GM19463 (cell line): ENCODE results near the gene TBC1D12.
"Not testable (repeated sequence)": the region's sequence is repeated elsewhere in the genome, so short reads cannot be mapped to it uniquely, and the experiment has no call there.

Source experiments
- ATAC-seq: cut with Tn5 transposase; IDR thresholded peaks from one replicate; pipeline ENCODE4 v1.9.1; 2021; ENCODE audit warnings: mild to moderate bottlenecking, moderate library complexity; ENCODE audit not compliant: unreplicated experiment

TBC1D12 gene

DNA sequence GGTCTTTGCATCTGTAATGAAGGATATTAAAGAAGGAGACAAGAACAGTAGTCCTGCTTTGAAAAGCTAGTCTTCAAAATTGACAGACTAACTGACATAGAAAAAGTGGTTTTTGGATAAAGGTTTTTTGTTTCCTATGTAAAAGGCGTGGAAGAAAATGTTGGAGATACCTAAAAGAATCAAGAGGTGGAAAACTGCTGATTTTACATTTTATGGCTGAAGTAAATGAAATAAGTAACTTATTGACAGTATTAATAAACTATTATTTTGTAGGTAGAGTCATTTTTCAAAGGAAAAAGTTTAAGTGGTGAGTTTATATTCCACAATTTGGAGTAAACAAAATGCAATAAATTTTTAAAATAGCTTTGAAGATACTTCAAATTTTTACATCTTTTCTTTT is 130.7 kb downstream of the TBC1D12 start:
- ATAC-seq: no peak

- not testable (repeated sequence) for ATAC-seq
These were observed 139.9 kb downstream of the TBC1D12 start for GRCh38 chr10:94542282-94542681.

- ATAC-seq: peak; percentile 77
These were observed 143.2 kb downstream of the TBC1D12 start, which contains the start of gene HELLS for GRCh38 chr10:94545391-94546048. Gene HELLS, plus strand, starts transcription at chr10:94545788. Its CDS starts 134 bp downstream, at chr10:94545922.

DNA sequence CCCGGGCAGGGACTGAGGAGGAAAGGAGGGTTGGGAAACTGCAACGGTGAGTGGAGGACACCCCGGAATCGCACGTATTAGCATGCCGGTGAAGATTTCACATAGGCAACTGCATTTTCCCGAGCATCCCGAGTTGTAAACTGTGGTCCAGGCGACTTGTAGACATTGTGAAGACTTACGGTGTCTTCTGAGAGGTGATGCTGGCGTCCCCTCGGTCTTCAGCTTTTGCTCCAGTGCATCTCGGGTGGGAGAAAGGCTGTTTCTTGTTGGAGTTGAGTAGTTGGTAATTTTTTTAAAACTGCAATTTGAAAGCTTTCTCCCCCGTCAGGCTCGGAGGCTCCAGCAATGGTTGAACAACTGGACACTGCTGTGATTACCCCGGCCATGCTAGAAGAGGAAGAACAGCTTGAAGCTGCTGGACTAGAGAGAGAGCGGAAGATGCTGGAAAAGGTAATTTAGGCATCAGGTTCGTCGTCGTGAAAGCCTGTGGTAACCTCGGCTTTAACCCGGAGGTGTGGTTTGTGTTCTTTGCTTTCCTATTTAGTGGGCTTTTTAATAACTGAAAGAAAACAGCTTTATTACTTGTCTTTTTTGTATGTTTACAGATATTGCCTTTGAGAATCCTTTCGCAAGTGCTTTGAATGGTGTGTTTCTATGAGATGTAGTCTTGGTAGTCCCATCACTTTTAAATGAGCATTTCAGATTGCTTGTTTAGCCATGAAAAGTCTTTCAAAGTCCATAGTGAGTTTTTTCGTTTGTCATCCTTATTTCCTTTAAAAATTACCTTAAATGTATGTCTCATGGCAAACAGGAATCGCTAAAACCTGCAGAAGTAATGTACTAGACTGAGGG is 143.9 kb downstream of the TBC1D12 start:
- no peak for ATAC-seq

DNA sequence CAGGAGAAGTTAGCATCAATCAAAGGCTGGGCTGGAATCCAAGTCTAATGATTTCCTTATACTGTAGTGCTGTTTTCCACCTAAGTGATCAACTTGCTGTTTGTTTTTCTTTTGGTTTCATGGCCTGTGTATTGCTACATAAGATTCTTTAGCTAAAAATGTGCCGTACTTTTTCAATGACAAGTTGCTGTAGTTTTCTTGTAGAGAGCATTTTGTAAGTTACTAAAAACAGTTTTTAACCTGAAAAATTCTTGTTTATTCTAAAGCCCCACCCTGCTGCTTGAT is 144.5 kb downstream of the TBC1D12 start:
- ATAC-seq: no peak

- no peak for ATAC-seq
These were observed 146.9 kb downstream of the TBC1D12 start for GRCh38 chr10:94549221-94549620.

DNA sequence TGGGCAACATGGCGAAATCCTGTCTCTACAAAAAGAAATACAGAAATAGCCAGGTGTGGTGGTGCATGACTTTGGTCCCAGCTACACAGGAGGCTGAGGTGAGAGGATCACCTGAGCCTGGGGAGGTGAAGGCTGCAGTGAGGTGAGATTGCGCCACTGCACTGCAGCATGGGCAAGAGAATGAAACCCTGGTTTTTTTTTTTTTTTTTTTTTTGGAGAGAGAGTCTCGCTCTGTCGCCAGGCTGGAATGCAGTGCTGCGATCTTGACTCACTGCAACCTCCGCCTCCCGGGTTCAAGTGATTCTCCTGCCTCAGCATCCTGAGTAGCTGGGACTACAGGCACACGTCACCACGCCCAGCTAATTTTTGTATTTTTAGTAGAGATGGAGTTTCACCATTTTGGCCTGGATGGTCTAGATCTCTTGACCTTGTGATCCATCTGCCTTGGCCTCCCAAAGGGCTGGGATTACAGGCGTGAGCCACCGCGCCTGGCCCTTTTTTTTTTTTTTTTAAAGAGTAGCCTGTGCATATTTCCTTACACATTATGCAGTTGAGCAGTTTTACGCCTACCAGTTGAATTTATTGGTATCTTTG is 165.5 kb downstream of the TBC1D12 start:
- not testable (repeated sequence) for ATAC-seq

DNA sequence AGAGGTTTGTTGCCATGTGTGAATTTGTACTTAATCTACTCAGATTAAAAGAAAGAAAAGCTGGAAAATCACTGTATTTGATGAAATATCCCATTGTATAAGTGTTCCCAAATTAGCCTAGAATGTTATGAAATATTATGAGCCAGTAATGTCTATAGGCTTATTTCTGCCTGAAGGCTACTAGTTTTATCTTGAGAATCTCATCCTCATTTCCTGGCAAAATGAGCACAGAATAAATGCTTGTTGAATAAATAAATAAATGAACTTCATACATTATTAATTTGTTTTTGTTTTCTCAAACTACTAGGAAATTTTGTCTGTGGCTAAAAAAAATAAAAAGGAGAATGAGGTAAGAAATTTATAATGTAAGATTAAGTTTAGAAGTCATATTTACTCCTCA is 168.7 kb downstream of the TBC1D12 start:
- no peak for ATAC-seq

DNA sequence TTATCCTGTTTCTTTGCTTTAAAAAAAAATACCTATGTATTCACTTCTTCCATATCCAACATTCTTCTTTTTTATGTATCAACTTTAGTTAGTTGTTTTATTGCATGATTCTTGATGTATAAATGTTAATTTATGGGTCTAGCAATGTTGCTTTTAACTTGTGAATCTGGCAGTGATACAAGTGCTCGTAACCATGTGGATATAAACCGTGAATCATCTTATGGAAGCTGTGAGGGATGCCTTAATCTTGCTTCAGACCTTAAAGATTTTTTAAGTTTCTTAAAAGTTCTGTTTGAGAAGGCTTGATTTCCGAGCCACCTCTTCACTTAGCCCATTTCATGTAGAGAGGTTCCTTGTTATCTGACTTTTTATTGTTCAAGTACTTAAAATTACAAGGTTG is 169.2 kb downstream of the TBC1D12 start:
- no peak for ATAC-seq

DNA sequence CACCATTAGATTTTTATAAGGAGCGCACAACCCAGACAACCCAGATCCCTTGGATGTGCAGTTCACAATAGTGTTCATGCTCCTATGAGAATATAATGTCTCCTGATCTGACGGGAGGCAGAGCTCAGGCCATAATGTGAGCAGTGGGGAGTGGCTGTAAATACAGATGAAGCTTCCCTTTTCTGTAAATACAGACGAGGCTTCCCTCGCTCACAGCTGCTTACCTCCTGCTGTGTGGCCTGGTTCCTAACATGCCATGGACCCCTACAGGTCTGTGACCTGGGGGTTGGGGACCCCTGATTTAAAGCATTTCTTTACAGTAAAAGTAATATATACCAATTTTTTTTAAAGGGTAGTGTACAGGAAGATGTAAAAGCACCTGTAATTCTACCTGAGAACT is 176.4 kb downstream of the TBC1D12 start:
- ATAC-seq: no peak

DNA sequence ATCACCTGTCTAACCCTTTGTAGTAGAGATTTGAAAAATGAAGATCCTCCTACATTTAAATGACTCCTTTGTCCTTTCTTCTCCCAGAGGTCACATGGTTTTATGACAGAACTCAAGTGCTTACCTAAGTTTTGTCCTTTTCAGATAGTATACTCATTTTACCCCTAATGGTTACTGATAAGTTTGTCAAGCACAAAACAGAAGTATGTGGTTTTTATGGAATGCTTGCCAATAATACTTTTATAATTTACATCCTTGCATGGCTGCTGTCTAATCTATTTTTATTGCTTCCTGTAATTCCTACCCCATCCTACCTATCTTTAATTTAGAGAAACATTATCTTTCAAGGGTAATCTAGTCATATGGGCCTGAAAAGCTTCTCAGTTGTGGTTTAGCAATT is 180.8 kb downstream of the TBC1D12 start:
- no peak for ATAC-seq
